ENCODE results near the gene FAM120B. TPM values are rescaled to one million over a fixed set of nuclear protein-coding genes. Genes with fewer than 3 reads are reported as not detected.
A peak's percentile ranks its signal among the peaks of the same experiment; 100 is the strongest.

The FAM120B gene
- total and polyA plus RNA-seq, 3 experiments from 2014 or later, result 19.1 to 29.8 (median 20.9) TPM

DNA sequence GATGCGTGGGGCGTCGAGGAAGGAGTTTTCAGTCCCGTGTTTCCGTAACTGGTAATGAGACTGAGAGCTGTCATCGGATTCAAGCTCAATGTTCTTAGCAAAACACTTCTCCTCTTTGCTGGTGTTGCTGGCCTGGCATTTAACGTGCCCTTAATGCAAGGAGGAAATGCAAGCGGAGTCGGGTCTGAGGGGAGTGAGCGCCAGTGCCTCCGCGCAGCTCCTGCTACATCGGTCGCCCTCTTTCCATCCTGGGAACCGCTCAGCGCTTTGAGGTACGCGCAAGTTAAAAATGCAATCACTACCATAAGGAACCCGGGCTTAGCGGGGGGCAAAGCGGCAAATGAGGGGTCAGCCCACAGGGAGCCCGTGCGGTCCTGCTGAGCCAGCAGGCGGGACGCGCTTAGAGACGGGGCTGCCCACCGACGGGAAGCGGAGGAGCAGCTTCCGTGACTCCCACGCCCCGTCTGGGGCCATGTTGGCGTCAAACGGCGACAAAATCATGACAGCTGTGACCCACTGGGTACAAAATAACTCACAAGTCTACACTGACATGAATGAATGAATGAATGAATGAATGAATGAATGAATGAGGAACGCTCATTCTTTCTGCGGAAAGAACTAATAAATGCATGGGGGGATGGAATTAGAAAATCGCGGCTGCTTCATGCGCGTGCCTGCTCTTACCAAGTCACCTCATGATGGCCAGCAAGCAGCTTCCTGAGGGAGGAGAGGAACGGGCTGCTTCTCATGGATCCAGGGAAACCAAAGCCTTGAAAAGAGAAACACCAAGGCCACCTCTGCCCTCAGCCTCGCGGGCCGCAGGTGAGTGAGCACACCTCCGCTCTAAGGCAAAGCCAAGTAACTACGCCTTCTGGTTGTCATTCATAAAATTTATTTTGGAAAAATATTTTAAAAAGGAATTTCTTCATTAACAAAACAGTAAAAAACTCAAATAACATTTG, 24.9 kb upstream of the FAM120B start:
- H3K4me1 Mint-ChIP-seq, result peaks cover 16 to 26% (median 23%) of the 10 kb centered on the region in 3 donors
- DNase-seq, result no peak

DNA sequence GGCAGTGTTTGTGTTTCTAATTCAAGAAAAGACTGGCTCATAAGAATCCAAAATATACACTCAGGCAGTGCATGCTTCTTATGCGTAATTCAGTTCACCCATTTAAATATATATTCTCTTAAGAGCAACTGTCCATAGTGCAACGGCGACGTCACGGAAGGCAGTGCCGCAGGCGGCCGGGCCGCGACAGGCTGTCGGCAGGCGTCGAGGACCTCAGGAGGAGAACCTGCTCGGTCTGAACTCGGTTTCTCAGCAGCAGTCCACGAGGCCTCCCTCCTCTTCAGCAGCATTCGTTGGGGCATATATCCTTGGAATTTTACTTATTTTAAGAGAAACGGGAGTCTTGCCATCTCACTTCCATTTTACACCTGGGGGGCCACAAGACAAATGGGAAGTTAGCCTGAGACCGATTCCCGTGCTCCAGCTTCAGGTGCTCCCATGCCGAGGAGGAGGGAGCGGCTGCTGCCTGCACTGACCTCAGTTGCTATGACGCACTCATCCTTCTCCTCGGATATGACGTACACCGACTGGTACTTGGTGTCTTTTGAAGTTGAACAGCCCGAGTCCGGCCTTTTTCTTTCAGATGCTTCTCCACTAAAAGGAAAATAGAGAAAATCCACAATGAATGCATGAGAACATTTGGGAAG, 23.9 kb upstream of the FAM120B start:
- H3K4me1 Mint-ChIP-seq, result peaks cover 16 to 26% (median 20%) of the 10 kb centered on the region in 3 donors

More for the DNA sequence above, 24.9 kb upstream of the FAM120B start:
- Histone ChIP-seq H3K27me3 (ENCODE audit: insufficient read depth, low read length, poor library complexity, severe bottlenecking) (no peaks in the 10 kb centered on the region), H3K4me1 (ENCODE audit: insufficient read depth, low read length) (peaks cover 27% of the 10 kb centered on the region), H3K27ac (ENCODE audit: low read depth, low read length) (no peak overlapping the region), H3K9me3 (ENCODE audit: low read length) (no peaks in the 10 kb centered on the region), H3K4me3 (ENCODE audit: low read length) (no peak overlapping the region), H3K36me3 (ENCODE audit: insufficient read depth, low read length) (no peaks in the 10 kb centered on the region)
- Mint-ChIP-seq H3K27ac (peak overlapping the region in 1 of 8 donors; percentile 94), H3K27me3 (peaks cover 8 to 19% of the 10 kb centered on the region in 2 donors), H3K4me3 (peak overlapping the region in 2 of 7 donors; percentile 55 to 86), H3K36me3 (peaks cover 0 to 6% (median 0%) of the 10 kb centered on the region in 3 donors), H3K9me3 (peaks cover 0 to 4% (median 0%) of the 10 kb centered on the region in 5 donors)
- CTCF ChIA-PET, result no interaction called here
- POLR2A ChIA-PET, result no interaction called here

DNA sequence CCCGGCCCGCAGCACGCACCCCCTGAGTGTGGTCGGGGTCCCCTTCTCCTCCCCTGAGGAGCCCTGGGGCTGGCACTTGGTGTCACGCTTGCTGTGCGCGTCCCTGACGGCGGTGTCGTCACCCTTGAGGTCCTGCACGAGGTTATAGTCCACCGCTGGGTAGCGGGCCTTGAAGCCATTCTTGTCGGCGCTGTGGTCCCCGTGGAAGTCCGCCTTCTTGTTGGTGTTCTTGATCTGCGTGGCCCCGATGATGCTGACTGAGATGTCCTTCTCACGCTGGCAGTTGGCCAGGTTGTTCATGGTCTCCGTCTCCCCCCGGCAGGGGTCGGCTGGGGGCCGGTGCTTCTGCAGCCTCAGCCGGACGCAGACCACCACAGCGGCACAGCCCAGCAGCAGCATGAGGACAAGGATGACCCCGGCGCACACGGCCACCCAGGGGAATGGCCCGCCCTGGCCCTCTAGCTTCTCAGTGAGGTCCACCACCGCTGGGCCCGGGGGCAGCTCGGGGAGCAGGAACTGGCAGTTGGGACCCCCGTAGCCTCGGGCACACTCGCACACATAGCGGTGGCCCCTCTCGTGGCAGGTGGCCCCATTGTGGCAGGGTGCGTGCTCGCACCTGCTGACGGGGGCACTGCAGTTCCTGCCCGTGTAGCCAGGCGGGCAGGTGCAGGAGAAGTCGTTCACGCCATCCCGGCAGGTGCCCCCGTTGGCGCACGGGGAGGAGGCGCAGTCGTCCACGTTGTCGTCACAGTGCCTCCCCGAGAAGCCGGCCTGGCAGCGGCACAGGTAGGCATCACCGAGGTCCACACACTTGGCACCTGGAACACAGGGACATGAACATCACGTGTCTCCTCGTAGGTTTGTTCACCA, 23.1 kb upstream of the FAM120B start:
- H3K36me3 ChIP-seq (ENCODE audit: insufficient read depth, low read length), result no peaks in the 10 kb centered on the region
- Mint-ChIP-seq H3K36me3 (peaks cover 0 to 6% (median 0%) of the 10 kb centered on the region in 3 donors), H3K4me3 (no peak overlapping the region), H3K27me3 (peaks cover 21 to 23% of the 10 kb centered on the region in 2 donors), H3K4me1 (peaks cover 12 to 23% (median 17%) of the 10 kb centered on the region in 3 donors), H3K27ac (no peak overlapping the region), H3K9me3 (peaks cover 0 to 2% (median 0%) of the 10 kb centered on the region in 5 donors)
- H3K27me3 ChIP-seq (ENCODE audit: insufficient read depth, low read length, poor library complexity, severe bottlenecking), result peaks cover 15% of the 10 kb centered on the region
- peak in 1 of 5 donors; percentile 46 for DNase-seq
- H3K4me3 ChIP-seq (ENCODE audit: low read length), result no peak overlapping the region
- H3K27ac ChIP-seq (ENCODE audit: low read depth, low read length), result no peak overlapping the region
- peaks cover 21% of the 10 kb centered on the region for H3K4me1 ChIP-seq (ENCODE audit: insufficient read depth, low read length)
- H3K9me3 ChIP-seq (ENCODE audit: low read length), result no peaks in the 10 kb centered on the region
- CTCF ChIA-PET, result no interaction called here
- POLR2A ChIA-PET, result no interaction called here

More for the DNA sequence above, 23.9 kb upstream of the FAM120B start:
- Mint-ChIP-seq H3K4me3 (no peak overlapping the region), H3K36me3 (peaks cover 0 to 6% (median 0%) of the 10 kb centered on the region in 3 donors), H3K9me3 (peaks cover 0 to 4% (median 0%) of the 10 kb centered on the region in 5 donors), H3K27ac (peak overlapping the region in 1 of 8 donors; percentile 60), H3K27me3 (peaks cover 14 to 22% of the 10 kb centered on the region in 2 donors)
- no peaks in the 10 kb centered on the region for H3K9me3 ChIP-seq (ENCODE audit: low read length)
- no peaks in the 10 kb centered on the region for H3K36me3 ChIP-seq (ENCODE audit: insufficient read depth, low read length)
- peaks cover 10% of the 10 kb centered on the region for H3K27me3 ChIP-seq (ENCODE audit: insufficient read depth, low read length, poor library complexity, severe bottlenecking)
- ChIA-PET CTCF (no interaction called here), POLR2A (no interaction called here)
- H3K27ac ChIP-seq (ENCODE audit: low read depth, low read length), result no peak overlapping the region
- H3K4me1 ChIP-seq (ENCODE audit: insufficient read depth, low read length), result peaks cover 26% of the 10 kb centered on the region
- H3K4me3 ChIP-seq (ENCODE audit: low read length), result no peak overlapping the region
- no peak for DNase-seq

DNA sequence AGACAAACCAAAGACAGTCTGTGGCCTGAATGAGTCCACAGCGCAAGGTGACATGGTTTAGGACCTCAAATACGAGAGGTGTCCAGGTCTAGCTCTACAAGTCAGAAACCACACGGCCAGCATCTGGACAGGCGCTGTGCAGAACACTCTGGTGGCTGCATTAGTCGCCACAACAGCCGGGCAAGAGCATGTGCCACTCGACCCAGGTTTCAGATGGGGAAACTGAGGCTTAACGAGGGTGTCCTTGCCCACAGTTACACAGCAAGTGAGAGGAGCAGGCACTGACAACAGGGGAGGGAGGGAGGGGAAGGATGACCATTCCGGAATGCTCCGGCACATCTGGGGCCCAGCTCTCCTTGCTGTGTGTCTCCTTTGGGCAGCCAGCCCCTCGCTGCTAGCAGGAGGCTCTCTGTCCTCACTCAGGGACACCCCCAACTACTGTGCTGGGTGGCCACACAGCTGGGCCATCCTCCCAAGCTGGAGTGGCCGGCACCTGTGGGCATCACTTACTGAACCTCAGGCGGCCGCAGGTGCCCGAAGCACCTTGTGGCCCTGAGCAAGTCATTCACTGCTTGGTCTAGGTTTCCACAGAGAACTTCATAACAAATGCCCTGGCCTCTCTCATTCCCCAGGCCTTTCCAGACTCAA, 22.3 kb upstream of the FAM120B start:
- Histone ChIP-seq H3K27ac (ENCODE audit: low read depth, low read length) (no peak overlapping the region), H3K4me1 (ENCODE audit: insufficient read depth, low read length) (peaks cover 17% of the 10 kb centered on the region), H3K9me3 (ENCODE audit: low read length) (no peaks in the 10 kb centered on the region), H3K4me3 (ENCODE audit: low read length) (no peak overlapping the region), H3K27me3 (ENCODE audit: insufficient read depth, low read length, poor library complexity, severe bottlenecking) (peaks cover 21% of the 10 kb centered on the region), H3K36me3 (ENCODE audit: insufficient read depth, low read length) (no peaks in the 10 kb centered on the region)
- CTCF ChIA-PET, result no interaction called here
- Mint-ChIP-seq H3K27me3 (peaks cover 26 to 29% of the 10 kb centered on the region in 2 donors), H3K9me3 (peaks cover 0 to 2% (median 0%) of the 10 kb centered on the region in 5 donors), H3K4me3 (no peak overlapping the region), H3K27ac (no peak overlapping the region), H3K36me3 (peaks cover 0 to 10% (median 0%) of the 10 kb centered on the region in 3 donors), H3K4me1 (peaks cover 10 to 22% (median 15%) of the 10 kb centered on the region in 3 donors)
- POLR2A ChIA-PET, result interaction anchor here (1.5 kb wide), 1 partner anchor 13 kb away, joined by 3 read pairs; no protein-coding TSS in a partner anchor
- DNase-seq, result peak in 1 of 5 donors; percentile 26

DNA sequence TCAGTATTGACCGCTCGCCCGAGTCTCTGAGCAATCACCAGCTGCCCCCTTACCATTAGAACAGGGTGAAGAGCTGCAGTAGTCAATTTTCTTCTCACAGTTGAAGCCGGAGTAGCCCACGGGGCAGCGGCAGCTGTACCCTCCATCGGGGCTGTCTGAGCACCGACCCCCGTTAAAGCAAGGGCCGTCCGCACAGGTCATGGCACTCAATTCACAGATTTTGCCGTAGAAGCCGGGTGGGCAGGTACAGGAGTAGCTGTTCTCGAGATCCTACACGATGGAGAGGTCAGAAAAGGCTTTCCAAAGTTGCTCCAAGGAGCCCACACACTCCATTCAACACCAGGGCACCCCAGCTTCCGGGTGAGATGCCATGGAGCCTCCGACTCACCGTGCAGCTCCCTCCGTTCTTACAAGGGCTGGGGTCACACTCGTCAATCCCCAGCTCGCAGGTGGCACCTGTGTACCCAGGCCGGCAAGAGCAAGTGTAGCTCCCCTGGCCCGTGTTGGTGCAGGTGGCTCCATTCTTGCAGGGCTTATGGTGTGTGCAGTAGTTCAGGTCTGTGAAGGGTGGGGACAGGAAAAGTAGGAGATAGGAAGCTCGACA, 21.6 kb upstream of the FAM120B start:
- Histone ChIP-seq H3K9me3 (ENCODE audit: low read length) (no peaks in the 10 kb centered on the region), H3K4me3 (ENCODE audit: low read length) (no peak overlapping the region), H3K27ac (ENCODE audit: low read depth, low read length) (no peak overlapping the region), H3K27me3 (ENCODE audit: insufficient read depth, low read length, poor library complexity, severe bottlenecking) (peaks cover 21% of the 10 kb centered on the region), H3K36me3 (ENCODE audit: insufficient read depth, low read length) (no peaks in the 10 kb centered on the region), H3K4me1 (ENCODE audit: insufficient read depth, low read length) (peaks cover 10% of the 10 kb centered on the region)
- Mint-ChIP-seq H3K4me3 (peak overlapping the region in 1 of 7 donors; percentile 75), H3K9me3 (peaks cover 0 to 2% (median 0%) of the 10 kb centered on the region in 5 donors), H3K4me1 (peaks cover 8 to 15% (median 10%) of the 10 kb centered on the region in 3 donors), H3K36me3 (peaks cover 0 to 10% (median 0%) of the 10 kb centered on the region in 3 donors), H3K27me3 (peaks cover 24% of the 10 kb centered on the region in 2 donors), H3K27ac (peak overlapping the region in 1 of 8 donors; percentile 75)
- ChIA-PET CTCF (no interaction called here), POLR2A (interaction anchor here (1.5 kb wide), 1 partner anchor 13 kb away, joined by 3 read pairs; no protein-coding TSS in a partner anchor)
- peak in 1 of 5 donors; percentile 30 for DNase-seq

DNA sequence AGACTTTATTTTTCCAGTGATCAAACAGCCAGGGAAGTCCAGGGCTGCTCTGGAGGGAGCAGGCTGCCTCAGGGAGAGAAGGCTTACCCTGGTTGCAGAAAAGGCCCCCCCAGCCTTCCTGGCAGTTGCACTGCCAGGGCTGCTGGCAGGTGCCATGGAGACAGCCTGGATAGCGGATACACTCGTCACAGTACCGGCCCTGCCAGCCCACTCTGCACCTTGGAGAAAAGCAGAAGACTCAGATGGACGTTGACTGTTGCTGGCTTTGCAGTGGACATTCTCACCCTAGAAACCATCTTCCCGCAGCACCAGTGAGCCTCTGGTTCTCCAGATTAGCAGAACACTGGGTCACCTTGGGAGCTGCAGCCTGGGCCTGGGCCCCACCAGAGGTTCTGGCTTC, 21.1 kb upstream of the FAM120B start:
- Histone ChIP-seq H3K27ac (ENCODE audit: low read depth, low read length) (no peak overlapping the region), H3K36me3 (ENCODE audit: insufficient read depth, low read length) (no peaks in the 10 kb centered on the region), H3K9me3 (ENCODE audit: low read length) (no peaks in the 10 kb centered on the region), H3K4me3 (ENCODE audit: low read length) (no peak overlapping the region), H3K4me1 (ENCODE audit: insufficient read depth, low read length) (peaks cover 8% of the 10 kb centered on the region), H3K27me3 (ENCODE audit: insufficient read depth, low read length, poor library complexity, severe bottlenecking) (peaks cover 21% of the 10 kb centered on the region)
- no peak overlapping the region for H3K27ac Mint-ChIP-seq
- H3K4me3 Mint-ChIP-seq, result peak overlapping the region in 1 of 7 donors; percentile 75
- CTCF ChIA-PET, result no interaction called here
- H3K4me1 Mint-ChIP-seq, result peaks cover 10 to 12% (median 10%) of the 10 kb centered on the region in 3 donors
- peaks cover 24 to 26% of the 10 kb centered on the region in 2 donors for H3K27me3 Mint-ChIP-seq
- no peak for DNase-seq
- H3K36me3 Mint-ChIP-seq, result peaks cover 0 to 12% (median 0%) of the 10 kb centered on the region in 3 donors
- POLR2A ChIA-PET, result interaction anchor here (1.5 kb wide), 1 partner anchor 14 kb away, joined by 3 read pairs; no protein-coding TSS in a partner anchor
- H3K9me3 Mint-ChIP-seq, result peaks cover 0 to 2% (median 0%) of the 10 kb centered on the region in 5 donors
